HEK293 (cell line): Measurements from ENCODE around the gene PIK3R4.

Experiments used
- CTCF ChIP-seq: fragments of 450-650 bp; formaldehyde crosslinking; IDR thresholded peaks from 2 replicates; pipeline ENCODE4 v1.5.1; 2016; ENCODE audit warnings: missing biosample characterization, missing genetic modification characterization
- ZFHX2 ChIP-seq: fragments of 450-650 bp; formaldehyde crosslinking; conservative IDR thresholded peaks from 2 replicates; pipeline ENCODE4 v1.5.1; 2016; ENCODE audit warnings: missing biosample characterization, missing genetic modification characterization

DNA sequence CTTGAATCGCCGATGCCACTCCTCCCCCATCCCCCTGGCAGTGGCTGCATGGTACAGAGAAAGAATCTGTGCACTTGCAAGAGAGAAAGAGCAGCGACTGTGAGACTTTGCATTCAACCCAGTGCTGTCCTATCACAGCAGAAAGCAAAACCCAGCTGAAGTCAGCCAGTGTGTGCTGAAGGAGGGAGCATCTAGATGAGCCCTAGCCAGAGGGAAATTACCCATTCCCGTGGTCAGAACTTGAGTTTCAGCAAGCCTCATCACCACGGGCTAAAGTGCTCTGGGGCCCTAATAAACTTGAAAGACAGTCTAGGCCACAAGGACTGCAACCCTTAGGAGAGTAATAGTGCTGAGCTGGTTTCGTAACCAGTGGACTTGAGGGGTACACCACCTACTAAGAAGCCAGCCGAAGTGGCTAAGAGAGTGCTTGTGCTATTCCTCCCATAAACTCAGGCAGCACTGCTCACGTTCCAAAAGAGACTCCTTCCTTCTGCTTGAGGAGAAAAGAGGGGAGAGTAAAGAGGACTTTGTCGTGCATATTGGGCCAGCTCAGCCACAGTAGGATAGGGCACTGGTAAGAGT is 15.2 kb upstream of the PIK3R4 start:
- TF ChIP-seq CTCF (tag by site-specific recombination) = no peak
- no peak for TF ChIP-seq ZFHX2
